SKM-1 (cell line): ENCODE measurements around the gene SLC6A6.
"Not testable (repeated sequence)": the region's sequence is repeated elsewhere in the genome, so short reads cannot be mapped to it uniquely, and the experiment has no call there.

Source experiments
- DNase-seq: peaks from one replicate; lab custom pipeline; 2025; ENCODE audit not compliant: unreplicated experiment; lab: John Stamatoyannopoulos, UW

Gene SLC6A6

GRCh38 chr3:14397531-14397930 lies 4.9 kb upstream of the SLC6A6 start:
- peak; percentile 29 for DNase-seq

DNA sequence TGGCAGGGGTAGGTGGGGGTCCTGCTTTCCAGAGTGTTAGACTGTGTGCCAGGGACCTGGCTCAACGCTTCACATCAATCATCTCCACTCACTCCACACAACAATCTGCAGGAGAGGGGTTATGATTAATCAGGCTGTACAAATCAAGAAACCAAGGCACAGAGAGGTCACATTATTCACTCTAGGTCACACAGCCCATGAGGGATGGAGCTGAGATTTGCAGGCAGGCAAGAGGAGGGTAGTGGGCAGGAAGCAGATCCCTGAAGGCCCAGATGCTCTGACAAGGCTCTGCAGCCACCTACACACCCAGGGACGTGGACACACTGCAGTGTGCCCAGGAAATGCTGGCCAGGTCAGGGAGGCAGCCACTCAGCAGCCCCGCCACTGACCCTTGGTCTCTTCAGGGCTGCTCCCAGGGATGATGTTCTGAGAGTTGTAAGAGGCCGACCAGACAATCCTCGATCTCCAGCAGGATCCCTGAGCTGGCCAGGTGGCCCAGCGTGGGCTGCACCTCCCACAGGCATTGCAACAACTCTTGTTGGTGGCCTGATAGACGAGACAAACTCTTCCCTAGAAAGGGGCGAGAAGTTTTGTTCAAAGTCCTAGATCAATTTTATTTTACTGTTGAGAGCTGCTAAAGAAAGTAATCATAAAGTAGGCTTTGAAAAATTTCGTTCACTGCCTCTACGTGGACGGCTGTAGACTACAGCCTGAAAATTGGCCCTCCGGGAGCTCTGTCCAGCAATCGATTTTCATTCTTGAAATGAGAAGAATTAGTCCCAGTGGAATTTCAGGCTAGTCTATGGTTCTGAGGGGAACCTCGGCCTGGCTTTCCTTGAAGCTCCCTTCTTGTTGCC lies 4.2 kb upstream of the SLC6A6 start:
- no peak for DNase-seq

- no peak for DNase-seq
Observed at GRCh38 chr3:14398797-14399106, 3.7 kb upstream of the SLC6A6 start.

- DNase-seq = no peak
Observed at GRCh38 chr3:14401692-14402303, 608 bp upstream of the SLC6A6 start.

DNA sequence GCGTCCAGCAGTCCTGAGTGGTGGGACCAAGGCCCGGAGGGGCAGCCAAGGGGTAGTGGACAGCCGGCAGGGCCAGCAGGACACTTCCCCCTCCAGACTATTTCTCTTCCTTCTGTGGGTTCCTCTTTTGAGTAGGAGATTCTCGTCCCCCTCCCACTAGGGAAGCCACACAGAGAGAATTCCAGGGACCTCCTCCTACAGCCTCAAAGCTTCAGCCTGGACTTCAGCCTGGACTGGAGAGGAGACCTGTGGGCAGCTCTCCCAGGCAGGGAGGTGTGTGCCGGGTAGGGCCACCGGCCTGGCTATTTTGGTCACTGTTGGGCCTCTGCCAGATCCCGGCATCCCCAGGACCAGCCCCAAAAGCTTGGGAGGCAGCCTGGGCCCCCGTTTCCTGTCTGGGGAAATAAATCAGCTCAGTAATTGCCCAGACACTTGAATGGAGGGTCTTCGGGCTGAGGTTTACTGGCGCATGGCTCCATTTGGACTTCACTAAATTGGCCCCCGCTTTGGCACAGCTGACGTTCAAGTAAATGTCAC lies 1.3 kb downstream of the SLC6A6 start:
- DNase-seq = peak; percentile 60

GRCh38 chr3:14404186-14404585 lies 1.8 kb downstream of the SLC6A6 start:
- no peak for DNase-seq

DNA sequence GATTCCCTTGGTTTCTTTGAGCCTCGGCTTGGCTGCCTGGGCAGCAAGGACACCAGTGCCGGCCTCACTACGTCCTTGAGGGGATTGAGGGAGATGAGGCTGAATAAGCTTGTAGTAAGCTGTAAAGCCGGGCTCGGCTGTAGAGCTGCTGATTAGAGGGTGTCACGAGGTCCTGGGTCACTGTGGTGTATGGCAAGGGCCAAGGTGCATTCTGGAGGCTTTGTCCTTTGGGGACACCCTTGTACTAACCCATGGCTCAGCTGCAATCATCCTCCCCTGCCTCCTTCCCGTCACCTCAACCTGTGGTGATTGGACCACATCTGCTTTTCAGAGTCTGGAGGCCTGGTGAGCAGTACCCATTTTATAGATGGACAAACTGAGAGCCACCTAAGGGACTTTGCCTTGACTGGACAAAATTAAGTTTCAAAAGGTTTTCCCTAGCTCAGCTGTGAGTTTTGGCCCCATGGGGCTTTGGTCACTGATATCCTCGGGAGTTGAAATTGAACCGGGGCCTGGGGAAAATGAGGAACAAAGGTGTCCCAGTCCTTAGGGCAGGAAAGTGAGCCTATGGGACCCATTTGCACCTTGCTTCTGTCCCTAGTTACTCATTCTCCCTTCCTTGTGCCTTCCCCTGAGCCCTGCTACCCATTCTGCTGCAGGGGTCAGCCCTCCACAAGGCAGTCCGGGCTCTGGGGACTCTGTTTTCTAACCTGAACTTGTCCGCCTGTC lies 2.4 kb downstream of the SLC6A6 start:
- no peak for DNase-seq

DNA sequence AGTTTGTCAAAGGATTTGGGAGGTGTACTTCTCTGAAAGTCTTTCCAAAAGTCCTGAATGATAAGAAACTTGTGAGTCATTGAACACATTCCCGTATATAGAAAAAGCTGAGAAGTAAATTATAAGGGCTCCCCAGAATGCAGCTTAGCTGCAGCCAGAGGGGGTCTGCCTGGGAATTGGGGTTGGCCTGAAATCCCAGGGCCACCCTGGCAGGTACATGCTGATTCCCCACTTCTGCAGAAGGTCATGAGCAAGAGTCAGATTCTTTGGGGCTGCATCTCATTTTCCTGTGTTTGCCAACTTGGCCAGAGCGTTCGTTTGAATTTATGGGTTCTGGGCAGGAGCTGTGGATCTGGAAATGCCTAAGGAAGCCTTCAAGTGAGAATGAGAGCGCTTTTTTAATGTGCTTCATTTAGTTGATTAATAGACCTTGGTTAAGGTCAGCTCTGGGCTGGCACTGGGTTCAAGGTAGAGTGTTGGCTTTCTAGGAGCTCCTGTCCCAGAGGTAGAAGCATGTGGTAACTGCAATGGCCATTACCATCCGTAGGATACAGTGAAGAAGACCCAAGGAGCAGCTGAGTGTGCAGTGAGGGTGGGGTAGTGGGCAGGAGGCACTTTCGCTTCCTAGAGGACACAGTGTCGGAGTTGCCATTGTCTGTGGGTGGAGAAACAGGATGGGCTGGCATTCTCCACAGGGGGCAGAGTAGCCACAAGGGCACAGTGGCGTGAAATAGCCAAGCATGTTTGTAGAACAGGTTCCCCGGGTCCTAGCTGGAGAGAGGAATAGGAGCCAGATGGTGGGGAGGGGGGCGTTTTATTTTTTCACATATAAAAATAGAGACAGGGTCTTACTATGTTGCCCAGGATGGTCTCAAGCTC lies 3.2 kb downstream of the SLC6A6 start:
- DNase-seq = no peak

GRCh38 chr3:14406336-14406735 lies 3.9 kb downstream of the SLC6A6 start:
- DNase-seq = no peak

- no peak for DNase-seq
Observed at GRCh38 chr3:14406766-14407165, 4.4 kb downstream of the SLC6A6 start.

GRCh38 chr3:14407203-14407602 lies 4.8 kb downstream of the SLC6A6 start:
- DNase-seq = no peak

- DNase-seq = not testable (repeated sequence)
Observed at GRCh38 chr3:14409779-14410063, 7.3 kb downstream of the SLC6A6 start.

- DNase-seq = no peak
Observed at GRCh38 chr3:14410106-14410502, 7.7 kb downstream of the SLC6A6 start.

DNA sequence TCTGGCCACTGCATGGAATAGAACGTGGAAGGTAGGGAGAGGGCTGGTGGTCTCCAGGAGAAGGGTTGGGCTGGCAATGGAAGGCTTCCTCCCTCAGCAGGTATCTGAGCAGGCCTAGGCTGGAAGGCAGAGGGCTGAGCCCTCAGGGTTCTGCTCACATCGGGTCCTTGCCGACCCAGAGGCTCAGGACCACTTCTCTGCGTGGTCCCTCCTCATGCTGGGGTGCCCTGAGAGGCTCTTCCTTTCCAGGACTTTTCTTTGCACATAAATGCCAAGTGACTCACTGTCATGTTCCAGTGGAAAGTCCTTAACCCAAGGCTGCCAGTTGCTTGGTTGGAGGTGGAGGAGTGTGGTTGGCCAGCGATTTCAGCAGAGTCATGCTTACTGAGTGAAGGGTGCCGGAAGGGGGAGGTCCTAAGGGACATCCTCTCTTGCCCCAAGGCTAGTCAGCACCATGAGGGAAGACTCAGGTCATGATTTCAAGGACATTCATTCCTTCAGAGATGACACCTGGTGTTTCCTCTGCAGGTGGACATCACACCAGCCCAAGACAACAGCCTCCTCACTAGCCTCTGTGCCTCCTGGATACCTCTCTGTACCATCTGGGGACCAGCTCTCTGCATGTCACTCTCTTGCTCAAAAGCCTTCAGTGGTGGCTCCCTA lies 8.2 kb downstream of the SLC6A6 start:
- peak; percentile 80 for DNase-seq

GRCh38 chr3:14411166-14411526 lies 8.7 kb downstream of the SLC6A6 start:
- DNase-seq = no peak

DNA sequence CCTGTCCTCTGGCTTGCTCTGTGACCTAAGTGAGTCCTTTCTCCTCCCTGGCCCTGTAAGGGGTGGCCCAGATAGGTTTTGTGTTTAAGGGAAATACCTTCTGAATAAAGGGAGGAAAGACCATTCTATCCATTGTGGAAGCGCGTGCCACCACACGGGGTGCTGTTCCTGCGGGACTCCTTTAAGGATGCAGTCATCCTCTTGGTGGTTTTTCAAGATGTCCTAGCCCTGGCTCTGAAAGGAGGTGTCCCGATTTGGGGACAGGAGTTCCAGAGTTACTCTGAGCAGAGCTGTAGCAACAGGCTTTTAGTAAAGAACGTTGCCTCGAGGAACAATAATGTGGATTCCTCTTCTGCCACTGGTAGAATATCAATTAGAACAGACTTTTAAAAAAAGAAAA lies 9.6 kb downstream of the SLC6A6 start:
- no peak for DNase-seq

- DNase-seq = no peak
Observed at GRCh38 chr3:14412831-14413380, 10.5 kb downstream of the SLC6A6 start.

GRCh38 chr3:14413381-14414071 lies 11.1 kb downstream of the SLC6A6 start:
- no peak for DNase-seq

- DNase-seq = no peak
Observed at GRCh38 chr3:14414846-14415464, 12.5 kb downstream of the SLC6A6 start.
